ENCODE measurements around the gene RCAN2.

Gene RCAN2

DNA sequence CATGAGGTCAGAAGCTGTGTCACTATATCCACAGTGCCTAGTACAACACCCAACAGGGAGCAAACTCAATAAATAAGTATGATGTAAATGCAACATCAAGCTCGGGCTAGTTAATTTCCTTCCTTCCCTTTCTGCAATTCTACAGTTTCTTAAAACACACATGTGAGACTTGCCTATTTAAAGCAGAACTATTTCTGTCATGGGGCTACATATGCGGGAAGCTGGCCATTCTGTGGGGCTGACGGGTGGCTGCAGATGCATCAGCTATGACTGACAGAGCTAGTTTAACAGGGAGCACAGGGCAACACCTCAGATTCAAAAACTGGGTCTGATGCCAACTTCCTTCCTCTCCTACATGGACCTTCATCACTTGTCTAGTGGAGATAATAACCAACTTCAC is 202.4 kb downstream of the RCAN2 start:
- DNase-seq: peak in 1 of 2 experiments; percentile 7

GRCh38 chr6:46287681-46288080 is 203.6 kb downstream of the RCAN2 start:
- DNase-seq: no peak

DNA sequence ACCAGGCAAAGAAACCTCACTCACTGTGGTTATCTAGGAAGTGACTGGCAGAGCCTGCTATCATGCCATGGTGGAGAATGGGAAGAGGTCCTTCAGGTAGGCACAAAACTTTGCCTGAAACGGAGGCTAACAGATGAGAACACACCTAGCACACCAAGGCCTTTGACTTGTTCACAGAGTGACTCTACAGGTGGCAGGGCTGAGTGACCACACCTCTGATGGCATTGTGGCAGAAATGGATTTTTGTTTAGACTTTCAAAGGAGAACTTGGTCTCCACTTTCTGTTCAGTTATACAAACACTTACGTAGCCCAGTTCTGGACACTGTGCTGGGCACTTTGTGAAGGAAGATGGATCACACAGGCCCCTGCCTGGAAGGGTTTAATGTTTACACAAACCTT is 204.2 kb downstream of the RCAN2 start:
- DNase-seq: no peak

DNA sequence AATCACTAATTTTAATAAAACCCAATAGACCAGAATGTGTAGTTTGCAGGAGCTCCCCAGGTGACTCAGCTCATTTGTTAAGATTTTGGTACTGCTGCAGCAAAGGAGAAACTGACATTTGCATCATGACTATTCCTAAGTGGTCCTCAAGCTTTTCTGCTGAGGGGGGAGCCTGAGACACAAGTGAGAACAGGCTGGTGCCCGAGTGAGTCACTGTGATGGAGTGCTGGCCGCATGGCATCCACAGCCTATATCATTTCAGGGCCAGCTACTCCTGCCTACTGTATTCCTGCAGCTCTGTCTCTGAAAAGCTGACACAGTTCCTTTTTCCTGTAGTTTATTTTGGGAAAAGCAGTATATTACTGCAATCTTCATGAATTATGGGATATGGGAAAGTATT is 206.8 kb downstream of the RCAN2 start:
- DNase-seq: no peak

DNA sequence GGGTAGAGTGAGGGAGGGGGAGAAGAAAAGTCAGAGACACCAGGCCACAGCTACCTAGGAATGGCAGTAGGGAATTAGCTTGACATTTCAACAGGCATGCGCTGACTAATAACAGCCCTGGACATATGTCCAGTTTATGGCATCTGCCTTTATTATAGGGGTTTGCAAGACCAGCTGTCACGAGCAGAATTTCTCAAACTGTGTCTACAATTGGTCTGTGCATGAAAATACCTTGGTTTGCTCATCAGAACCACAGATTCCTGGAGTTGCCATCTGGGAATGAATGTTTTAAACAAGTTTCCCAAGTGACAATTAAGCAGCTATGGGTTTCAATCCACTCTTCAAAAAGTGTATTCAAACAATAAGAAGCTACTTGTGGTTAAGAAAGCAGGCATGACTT is 210.1 kb downstream of the RCAN2 start:
- DNase-seq: no peak

GRCh38 chr6:46279874-46280273 is 211.4 kb downstream of the RCAN2 start:
- DNase-seq: no peak

DNA sequence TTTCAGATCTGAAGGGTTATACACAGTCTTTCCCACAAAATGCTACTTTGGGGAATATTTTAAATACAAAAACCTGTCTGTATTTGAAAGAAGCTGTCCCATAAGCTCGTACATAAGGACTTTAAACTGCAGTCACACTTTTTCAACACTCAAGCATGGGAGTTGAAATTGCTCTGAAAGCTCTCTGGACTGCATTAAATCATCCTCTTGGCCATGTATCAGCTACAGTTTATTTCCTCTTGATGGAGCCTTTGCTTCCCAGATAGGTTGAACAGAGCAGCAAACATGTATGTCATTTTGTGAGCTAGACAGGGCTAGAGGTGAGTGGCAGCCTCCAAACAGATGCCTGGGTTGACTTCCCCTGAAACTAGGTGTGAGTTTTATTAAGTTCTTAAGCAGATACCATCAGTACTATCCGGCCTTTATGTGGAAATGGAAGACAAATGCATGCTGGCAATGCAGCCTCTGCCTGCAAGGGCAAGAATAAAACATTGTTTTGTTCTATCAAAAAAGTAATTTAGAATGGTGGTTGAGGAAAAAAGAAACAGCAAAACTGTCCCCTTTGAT is 214.6 kb downstream of the RCAN2 start:
- no peak for DNase-seq

GRCh38 chr6:46274502-46274901 is 216.7 kb downstream of the RCAN2 start:
- DNase-seq: no peak

- DNase-seq: no peak
Observed at GRCh38 chr6:46273911-46274310, 217.3 kb downstream of the RCAN2 start.

- DNase-seq: no peak
Observed at GRCh38 chr6:46271728-46272127, 219.5 kb downstream of the RCAN2 start.

DNA sequence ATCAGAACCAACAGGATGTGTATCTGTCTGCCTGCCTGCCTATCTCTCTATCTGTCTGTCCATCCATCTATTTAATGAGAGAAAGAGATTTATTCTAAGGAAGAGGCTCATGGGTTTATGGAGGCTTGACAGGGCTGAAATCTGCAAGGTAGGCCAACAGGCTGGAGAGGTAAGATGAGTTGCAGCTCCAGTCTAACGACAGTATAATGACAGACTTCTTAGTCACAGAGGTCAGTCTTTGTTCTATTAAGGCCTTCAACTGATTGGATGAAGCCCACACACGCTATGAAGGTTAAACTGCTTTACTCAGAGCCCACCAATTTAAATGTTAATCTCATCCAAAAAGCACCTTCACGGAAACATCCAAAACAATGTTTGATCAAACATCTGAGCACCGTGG is 220.1 kb downstream of the RCAN2 start:
- no peak for DNase-seq

DNA sequence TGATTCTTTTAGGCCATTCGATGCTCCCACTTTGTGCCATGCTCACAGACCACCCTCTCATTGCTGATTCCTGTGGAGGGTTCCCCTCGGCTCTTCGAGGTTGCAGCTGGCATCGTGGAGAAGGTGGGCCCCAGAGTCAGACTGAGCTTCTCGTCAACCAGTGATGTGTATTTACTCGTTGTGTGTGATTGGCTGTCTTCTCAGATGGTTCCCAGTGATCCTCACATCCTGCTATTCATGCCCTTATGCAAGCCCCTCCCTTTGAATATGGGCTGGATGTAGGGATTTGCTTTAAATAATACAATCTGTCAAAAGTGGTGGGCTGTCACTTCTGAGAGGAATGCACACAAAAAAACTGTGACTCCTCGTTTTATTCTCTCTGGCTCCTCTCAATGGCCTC is 220.9 kb downstream of the RCAN2 start:
- no peak for DNase-seq

- no peak for DNase-seq
Observed at GRCh38 chr6:46269447-46270229, 221.6 kb downstream of the RCAN2 start.

- no peak for DNase-seq
Observed at GRCh38 chr6:46267515-46267914, 223.7 kb downstream of the RCAN2 start.

- DNase-seq: no peak
Observed at GRCh38 chr6:46265373-46265772, 225.9 kb downstream of the RCAN2 start.

- no peak for DNase-seq
Observed at GRCh38 chr6:46263707-46264086, 227.6 kb downstream of the RCAN2 start.

DNA sequence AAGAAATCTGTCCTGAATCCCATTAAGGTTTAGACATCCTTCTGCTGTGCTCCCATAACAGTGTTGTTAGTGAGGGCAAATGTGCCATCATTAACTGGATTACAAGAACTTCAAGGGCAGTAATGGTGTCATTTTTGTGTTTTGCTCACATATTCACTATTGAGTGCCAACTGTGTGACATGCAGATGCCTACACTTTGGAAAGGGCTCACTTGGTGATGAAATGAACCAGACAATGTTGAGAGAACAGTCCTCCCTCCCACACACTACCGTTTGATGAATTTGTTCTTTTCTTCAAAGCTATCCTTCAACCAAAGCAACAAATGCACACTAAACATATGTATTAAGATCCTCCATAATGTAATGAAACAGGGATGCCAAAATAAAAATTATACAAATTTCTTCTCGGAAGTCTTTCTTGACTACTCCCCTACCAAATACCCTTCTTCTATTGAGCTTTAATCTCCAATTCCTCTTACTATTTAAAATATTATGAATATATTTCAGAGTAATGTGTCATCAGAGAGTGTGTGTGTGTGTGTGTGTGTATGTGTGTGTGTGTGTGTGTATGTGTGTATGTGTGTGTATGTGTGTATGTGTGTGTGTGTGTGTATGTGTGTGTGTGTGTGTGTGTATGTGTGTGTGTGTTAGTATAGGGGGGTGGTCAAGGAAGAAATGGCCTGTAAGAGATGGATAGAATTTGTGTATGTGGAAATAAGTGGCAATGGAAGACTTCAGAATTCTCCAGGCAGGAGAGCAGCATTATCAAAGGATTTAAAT is 228.1 kb downstream of the RCAN2 start:
- DNase-seq: no peak

DNA sequence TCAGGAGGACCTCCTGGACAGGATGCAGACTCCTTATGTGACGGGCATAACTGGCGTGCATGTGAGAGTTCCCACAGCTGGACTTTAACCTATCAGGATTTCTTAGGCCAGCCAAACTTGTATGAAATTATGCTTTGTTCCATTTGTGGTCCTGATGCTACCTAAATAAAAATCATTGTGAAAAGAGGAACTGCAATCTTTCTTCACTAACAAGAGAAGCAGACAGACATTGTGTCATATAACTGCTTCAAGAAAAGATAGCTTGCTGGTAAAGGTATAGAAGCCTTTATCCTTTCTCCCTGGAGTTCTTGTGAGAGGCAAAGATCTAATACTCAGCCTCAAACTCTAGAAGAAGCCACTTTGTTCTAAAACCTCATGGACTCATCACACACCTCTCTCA is 233.0 kb downstream of the RCAN2 start:
- no peak for DNase-seq

DNA sequence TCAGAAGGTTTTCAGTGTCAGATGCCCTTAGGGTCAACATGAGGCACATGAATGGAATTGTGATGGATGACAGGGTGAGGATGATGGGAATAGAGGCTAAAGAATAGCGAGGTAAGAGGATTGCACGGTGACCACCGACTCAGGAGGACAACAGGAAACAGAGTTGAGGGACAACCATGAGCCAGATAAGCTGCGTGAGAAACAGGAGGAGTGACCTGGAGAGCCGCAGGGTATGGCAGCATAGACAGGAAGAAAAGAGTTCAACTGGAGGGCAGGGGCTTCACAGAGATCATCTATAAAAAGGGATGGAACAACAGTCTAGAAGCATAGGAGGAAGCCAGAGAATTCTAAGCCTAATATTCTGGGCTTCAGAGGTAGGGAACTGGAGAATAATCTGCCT is 235.7 kb downstream of the RCAN2 start:
- DNase-seq: no peak

- no peak for DNase-seq
Observed at GRCh38 chr6:46254946-46255345, 236.3 kb downstream of the RCAN2 start.

DNA sequence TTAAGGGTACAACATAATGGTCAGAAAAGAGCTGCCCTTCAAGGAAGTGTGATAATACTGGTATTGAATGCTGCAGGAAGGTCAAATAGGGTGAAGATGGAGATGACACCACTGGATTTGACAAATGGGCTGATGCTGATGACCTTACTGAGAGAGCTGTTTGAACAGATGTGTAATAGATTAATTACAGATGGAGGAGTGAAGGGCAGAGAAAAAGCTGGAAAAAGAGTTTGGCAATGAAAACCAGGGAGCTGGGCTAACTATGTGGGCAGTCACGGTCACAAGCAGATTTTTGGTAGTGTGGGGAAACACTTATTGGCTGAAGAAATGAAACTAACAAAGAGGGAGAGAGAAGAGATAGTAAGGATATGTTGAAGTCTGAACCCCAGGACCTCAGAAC is 236.9 kb downstream of the RCAN2 start:
- no peak for DNase-seq

DNA sequence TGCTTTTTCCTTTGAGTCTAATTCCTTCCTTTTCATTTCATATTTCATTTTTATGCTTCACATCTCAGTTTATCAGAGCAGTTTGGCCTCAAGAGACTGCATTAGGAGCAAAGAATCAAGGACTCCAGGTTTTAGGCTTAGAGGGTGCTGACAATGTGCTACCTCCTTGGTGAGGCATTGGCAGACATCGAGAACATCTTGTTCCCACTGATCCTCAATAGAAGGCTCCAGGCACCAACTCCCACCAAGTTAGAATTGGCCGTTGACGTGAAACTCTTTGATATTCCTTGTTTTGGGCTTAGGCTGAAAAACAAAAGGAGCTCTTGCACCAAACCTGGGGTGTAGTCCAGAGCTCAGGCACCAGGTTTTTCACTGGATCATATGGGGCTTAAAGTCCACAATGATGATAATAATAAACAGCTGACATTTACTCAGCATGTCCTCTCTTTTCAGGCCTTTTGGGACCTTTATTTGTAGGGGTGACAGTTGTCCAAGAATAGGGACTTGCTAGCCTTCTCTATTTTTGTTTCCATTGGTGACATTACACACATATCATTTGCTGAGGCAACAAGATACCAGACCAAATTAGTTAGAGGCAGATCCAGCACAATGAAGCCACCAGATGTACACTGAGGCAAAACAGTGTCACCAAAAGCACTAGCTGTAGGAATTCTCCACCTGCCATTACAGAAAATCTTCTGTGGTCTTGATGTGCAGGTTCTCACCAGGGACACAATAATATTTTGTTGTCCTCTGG is 239.5 kb downstream of the RCAN2 start:
- no peak for DNase-seq

DNA sequence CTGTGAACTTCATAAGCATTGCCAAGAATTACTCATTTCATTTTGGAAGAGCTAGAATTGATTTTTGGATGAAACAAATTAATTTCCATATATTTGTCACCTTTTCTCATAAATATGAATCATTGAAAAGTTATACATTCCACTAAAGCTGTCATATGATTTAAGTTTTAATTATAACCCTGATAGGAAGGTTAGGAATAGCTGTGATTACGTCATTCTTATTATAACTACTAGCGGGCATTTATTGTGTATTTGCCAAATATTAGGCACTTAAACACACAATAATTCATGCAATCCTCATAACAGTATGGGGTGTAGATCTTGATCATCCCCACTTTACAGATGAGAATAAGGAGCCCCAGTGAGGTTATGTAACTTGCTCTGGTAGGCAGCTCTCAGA is 243.1 kb downstream of the RCAN2 start:
- DNase-seq: no peak
